ENCODE data around the gene ALKBH8.

GRCh38 chr11:107563702-107564101 is 1.8 kb downstream of the ALKBH8 start:
- TF ChIP-seq CTCF (IDR thresholded peaks at IDR 0.05): no peak
- no peak for TF ChIP-seq POLR2A (IDR thresholded peaks at IDR 0.05)
